MM.1S (cell line): ENCODE data around the gene IFI35.
"Not testable (repeated sequence)": the region's sequence is repeated elsewhere in the genome, so short reads cannot be mapped to it uniquely, and the experiment has no call there.

Experiments used
- DNase-seq: peaks from one replicate; pipeline ENCODE4 v3.0.0-alpha.2; 2015
- H2AFZ ChIP-seq: fragments of 300-600 bp; sonication (generic); 2 replicates; pipeline ENCODE4 v1.6.0; 2016; ENCODE audit warnings: antibody characterized with exemption, low read length
- H3F3A ChIP-seq: fragments of 300-600 bp; sonication (generic); 2 replicates; pipeline ENCODE4 v1.6.1; 2016; ENCODE audit warnings: mild to moderate bottlenecking, antibody characterized with exemption, low read length, moderate library complexity, mixed read lengths; ENCODE audit not compliant: insufficient read depth
- H3K27ac ChIP-seq: fragments of 300-600 bp; sonication (generic); 2 replicates; pipeline ENCODE4 v1.5.1; 2016; ENCODE audit warnings: mild to moderate bottlenecking, low read length
- H3K27me3 ChIP-seq: fragments of 300-600 bp; sonication (generic); replicated peaks from 2 replicates; pipeline ENCODE4 v1.6.0; 2016; ENCODE audit warnings: low read length; ENCODE audit not compliant: insufficient read depth
- H3K36me3 ChIP-seq: fragments of 300-600 bp; sonication (generic); replicated peaks from 2 replicates; pipeline ENCODE4 v1.6.1; 2016; ENCODE audit warnings: mild to moderate bottlenecking, low read length, mixed read lengths; ENCODE audit not compliant: insufficient read depth
- H3K4me1 ChIP-seq: fragments of 300-600 bp; sonication (generic); 2 replicates; pipeline ENCODE4 v1.6.1; 2016; ENCODE audit warnings: low read length, mixed read lengths
- H3K4me2 ChIP-seq: fragments of 300-600 bp; sonication (generic); 2 replicates; pipeline ENCODE4 v1.6.0; 2016; ENCODE audit warnings: low read depth, low read length
- H3K4me3 ChIP-seq: fragments of 300-600 bp; sonication (generic); 2 replicates; pipeline ENCODE4 v1.5.1; 2016; ENCODE audit warnings: low read length, mixed read lengths
- H3K79me2 ChIP-seq: fragments of 300-600 bp; sonication (generic); 2 replicates; pipeline ENCODE4 v1.6.1; 2016; ENCODE audit warnings: mixed run types, low read length, mixed read lengths
- H3K9ac ChIP-seq: fragments of 300-600 bp; sonication (generic); 2 replicates; pipeline ENCODE4 v1.6.1; 2016; ENCODE audit warnings: low read length, mixed read lengths
- H3K9me2 ChIP-seq: fragments of 300-600 bp; sonication (generic); replicated peaks from 2 replicates; pipeline ENCODE4 v1.6.1; 2016; ENCODE audit warnings: mild to moderate bottlenecking, low read length, mixed read lengths; ENCODE audit not compliant: insufficient read depth
- H3K9me3 ChIP-seq: fragments of 300-600 bp; sonication (generic); replicated peaks from 2 replicates; pipeline ENCODE4 v1.6.1; 2016; ENCODE audit warnings: mild to moderate bottlenecking, low read length, mixed read lengths; ENCODE audit not compliant: insufficient read depth
- H4K20me1 ChIP-seq: fragments of 300-600 bp; sonication (generic); 2 replicates; pipeline ENCODE4 v1.6.1; 2016; ENCODE audit warnings: mild to moderate bottlenecking, low read length, moderate library complexity, mixed read lengths; ENCODE audit not compliant: insufficient read depth
- CTCF ChIP-seq: fragments of 300-600 bp; sonication (generic); IDR thresholded peaks from 2 replicates; pipeline ENCODE4 v1.5.1; 2016; ENCODE audit warnings: antibody characterized with exemption, low read length, mixed read lengths
- EZH2 ChIP-seq: fragments of 300-600 bp; sonication (generic); optimal IDR thresholded peaks from 2 replicates; pipeline ENCODE3; 2017; ENCODE audit warnings: low read depth, mild to moderate bottlenecking, antibody characterized with exemption, low read length, mixed read lengths
- EZH2phosphoT487 ChIP-seq: fragments of 300-600 bp; sonication (generic); IDR thresholded peaks from 2 replicates; pipeline ENCODE4 v1.6.1; 2018; ENCODE audit warnings: antibody characterized with exemption, low read length

Gene IFI35

DNA sequence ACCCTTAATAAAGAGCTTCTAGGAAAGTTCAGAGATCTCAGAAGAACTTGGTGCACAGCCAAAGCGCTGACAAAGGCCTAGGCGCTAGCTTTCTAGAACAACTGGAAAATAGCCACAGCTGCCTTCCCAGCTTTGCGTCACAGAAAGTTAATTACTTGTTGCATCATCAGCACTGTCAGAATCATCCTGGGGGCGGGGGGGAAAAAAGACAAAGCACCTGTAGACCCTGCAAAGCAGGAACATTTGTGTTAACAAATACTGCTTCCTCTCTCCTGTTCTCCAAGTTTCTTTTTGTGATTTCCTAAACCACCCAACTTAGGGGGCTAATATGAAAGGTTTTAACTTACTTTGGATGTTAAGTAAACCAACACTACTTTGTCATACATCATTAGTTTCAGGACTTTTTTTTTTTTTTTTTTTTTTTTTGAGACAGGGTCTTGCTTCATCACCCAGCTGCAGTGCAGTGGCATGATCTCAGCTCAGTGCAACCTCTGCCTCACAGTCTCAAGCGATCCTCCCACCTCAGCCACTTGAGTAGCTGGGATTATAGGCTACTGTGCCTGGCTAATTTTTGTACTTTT is 37.5 kb upstream of the IFI35 start:
- no peaks in the 10 kb centered on the region for H3K36me3 ChIP-seq
- no peaks in the 10 kb centered on the region for H3K4me1 ChIP-seq
- no peak overlapping the region for H2AFZ ChIP-seq
- no peaks in the 10 kb centered on the region for H3K27me3 ChIP-seq
- no peak overlapping the region for H3K4me3 ChIP-seq
- H3F3A ChIP-seq = no peaks in the 10 kb centered on the region
- no peaks in the 10 kb centered on the region for H3K9me3 ChIP-seq
- H4K20me1 ChIP-seq = no peaks in the 10 kb centered on the region
- H3K27ac ChIP-seq = no peak overlapping the region
- no peak for DNase-seq
- no peaks in the 10 kb centered on the region for H3K9me2 ChIP-seq
- no peak for TF ChIP-seq CTCF
- peaks cover 6% of the 10 kb centered on the region for H3K79me2 ChIP-seq
- H3K9ac ChIP-seq = no peak overlapping the region
- no peak overlapping the region for H3K4me2 ChIP-seq

GRCh38 chr17:42971589-42971988 is 35.0 kb upstream of the IFI35 start:
- Histone ChIP-seq H3K9me3 (no peaks in the 10 kb centered on the region), H4K20me1 (no peaks in the 10 kb centered on the region), H3K27me3 (no peaks in the 10 kb centered on the region), H3K36me3 (no peaks in the 10 kb centered on the region), H3K79me2 (no peaks in the 10 kb centered on the region), H3K9me2 (no peaks in the 10 kb centered on the region), H3K4me1 (no peaks in the 10 kb centered on the region), H2AFZ (no peak overlapping the region), H3K4me2 (no peak overlapping the region), H3K27ac (no peak overlapping the region), H3K9ac (no peak overlapping the region), H3K4me3 (no peak overlapping the region), H3F3A (no peaks in the 10 kb centered on the region)
- no peak for TF ChIP-seq EZH2
- no peak for TF ChIP-seq CTCF
- no peak for TF ChIP-seq EZH2phosphoT487
- no peak for DNase-seq

GRCh38 chr17:42973323-42973722 is 33.3 kb upstream of the IFI35 start:
- not testable (repeated sequence) for H3K4me2 ChIP-seq, H3K9me2 ChIP-seq, DNase-seq, H3K4me1 ChIP-seq, H4K20me1 ChIP-seq, H3K27me3 ChIP-seq, H3K4me3 ChIP-seq, H2AFZ ChIP-seq, H3K9me3 ChIP-seq, H3K27ac ChIP-seq, H3K36me3 ChIP-seq, H3F3A ChIP-seq, H3K9ac ChIP-seq, H3K79me2 ChIP-seq

DNA sequence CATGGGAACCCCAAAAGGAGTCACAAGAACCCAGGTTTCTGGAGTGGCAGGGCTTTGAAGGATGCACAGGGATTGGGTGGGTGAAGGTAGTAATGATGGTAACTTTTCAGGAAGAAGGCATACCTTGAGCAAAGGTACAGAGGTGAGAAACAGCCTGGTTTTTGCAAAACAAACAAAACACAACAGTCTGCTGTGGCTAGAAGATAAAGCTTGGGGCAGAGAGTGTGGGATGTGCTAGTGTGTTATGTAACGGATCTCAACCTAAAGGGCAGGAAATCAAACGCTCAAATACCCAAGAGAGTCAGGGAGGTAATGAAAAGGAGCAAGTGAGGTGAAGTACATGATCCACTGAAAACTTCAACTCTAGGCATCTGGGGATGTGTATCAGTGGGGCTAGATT is 31.3 kb upstream of the IFI35 start:
- H3K4me1 ChIP-seq = peaks cover 9% of the 10 kb centered on the region
- no peak overlapping the region for H3K9ac ChIP-seq
- no peaks in the 10 kb centered on the region for H3K79me2 ChIP-seq
- H3F3A ChIP-seq = 0 out of 2 replicates have a peak, but pooled peaks cover 3% of the 10 kb centered on the region
- H3K27ac ChIP-seq = no peak overlapping the region
- H3K9me3 ChIP-seq = no peaks in the 10 kb centered on the region
- no peak for TF ChIP-seq CTCF
- TF ChIP-seq EZH2phosphoT487 = no peak
- TF ChIP-seq EZH2 = no peak
- H3K4me2 ChIP-seq = no peak overlapping the region
- H3K9me2 ChIP-seq = no peaks in the 10 kb centered on the region
- no peaks in the 10 kb centered on the region for H4K20me1 ChIP-seq
- no peaks in the 10 kb centered on the region for H3K27me3 ChIP-seq
- no peaks in the 10 kb centered on the region for H3K36me3 ChIP-seq
- no peak overlapping the region for H2AFZ ChIP-seq
- no peak overlapping the region for H3K4me3 ChIP-seq
- no peak for DNase-seq

DNA sequence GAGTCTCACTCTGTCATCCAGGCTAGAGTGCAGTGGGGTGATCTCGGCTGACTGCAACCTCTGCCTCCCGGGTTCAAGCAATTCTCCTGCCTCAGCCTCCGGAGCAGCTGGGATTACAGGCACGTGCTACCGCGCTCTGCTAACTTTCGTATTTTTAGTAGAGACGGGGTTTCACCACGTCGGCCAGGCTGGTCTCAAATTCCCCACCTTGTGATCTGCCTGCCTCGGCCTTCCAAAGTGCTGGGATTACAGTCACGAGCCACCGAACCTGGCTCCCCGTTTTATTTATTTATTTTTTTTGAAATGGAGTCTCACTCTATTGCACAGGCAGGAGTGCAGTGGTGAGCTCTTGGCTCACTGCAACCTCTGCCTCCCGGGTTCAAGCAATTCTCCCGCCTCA is 30.9 kb upstream of the IFI35 start:
- not testable (repeated sequence) for H3K4me1 ChIP-seq, H3F3A ChIP-seq, H3K79me2 ChIP-seq, H3K4me3 ChIP-seq, H3K27me3 ChIP-seq, H3K9me2 ChIP-seq, H3K36me3 ChIP-seq, H3K9me3 ChIP-seq, DNase-seq, H4K20me1 ChIP-seq, H3K9ac ChIP-seq, H3K4me2 ChIP-seq, H2AFZ ChIP-seq, H3K27ac ChIP-seq
